ENCODE data around the gene STPG4.

DNA sequence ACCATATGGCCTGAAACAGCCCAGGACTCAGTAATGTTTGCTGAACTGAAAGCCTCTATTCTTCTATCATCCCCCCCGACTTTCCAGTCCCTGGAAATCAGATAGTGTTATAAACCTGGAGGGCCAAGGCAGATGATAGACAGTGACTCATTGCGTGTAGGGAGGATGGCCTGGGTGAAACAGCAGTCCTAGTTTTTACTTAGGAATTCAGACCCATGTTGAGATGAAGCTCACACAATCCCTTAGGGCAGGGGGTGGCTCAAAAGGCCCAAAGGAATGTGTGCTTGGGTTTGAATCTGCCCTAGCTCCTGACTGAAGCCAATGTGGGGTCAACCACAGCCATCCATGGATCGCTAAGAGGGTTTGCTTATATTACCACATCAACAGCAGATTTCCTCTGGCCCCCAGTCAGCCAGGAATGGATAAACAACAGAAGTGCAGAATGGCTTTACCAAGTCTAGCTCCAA is 43.9 kb upstream of the STPG4 start:
- TF ChIP-seq, protein P1, sequence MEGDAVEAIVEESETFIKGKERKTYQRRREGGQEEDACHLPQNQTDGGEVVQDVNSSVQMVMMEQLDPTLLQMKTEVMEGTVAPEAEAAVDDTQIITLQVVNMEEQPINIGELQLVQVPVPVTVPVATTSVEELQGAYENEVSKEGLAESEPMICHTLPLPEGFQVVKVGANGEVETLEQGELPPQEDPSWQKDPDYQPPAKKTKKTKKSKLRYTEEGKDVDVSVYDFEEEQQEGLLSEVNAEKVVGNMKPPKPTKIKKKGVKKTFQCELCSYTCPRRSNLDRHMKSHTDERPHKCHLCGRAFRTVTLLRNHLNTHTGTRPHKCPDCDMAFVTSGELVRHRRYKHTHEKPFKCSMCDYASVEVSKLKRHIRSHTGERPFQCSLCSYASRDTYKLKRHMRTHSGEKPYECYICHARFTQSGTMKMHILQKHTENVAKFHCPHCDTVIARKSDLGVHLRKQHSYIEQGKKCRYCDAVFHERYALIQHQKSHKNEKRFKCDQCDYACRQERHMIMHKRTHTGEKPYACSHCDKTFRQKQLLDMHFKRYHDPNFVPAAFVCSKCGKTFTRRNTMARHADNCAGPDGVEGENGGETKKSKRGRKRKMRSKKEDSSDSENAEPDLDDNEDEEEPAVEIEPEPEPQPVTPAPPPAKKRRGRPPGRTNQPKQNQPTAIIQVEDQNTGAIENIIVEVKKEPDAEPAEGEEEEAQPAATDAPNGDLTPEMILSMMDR (IDR thresholded peaks at IDR 0.05 in 2 of 3, conservative IDR thresholded peaks at IDR 0.05 in 1 of 3; ENCODE audit: borderline replicate concordance in 1 of 3, insufficient read depth in 1 of 3, low read depth in 2 of 3, low read length in 2 of 3) = no peak
- TF ChIP-seq RAD21 (IDR thresholded peaks at IDR 0.05; ENCODE audit: low read depth) = no peak
- no peak for TF ChIP-seq POLR2AphosphoS5 (IDR thresholded peaks at IDR 0.05; ENCODE audit: low read depth, low read length)
- no peak for TF ChIP-seq EZH2 (IDR thresholded peaks at IDR 0.05)
- TF ChIP-seq POLR2A (IDR thresholded peaks at IDR 0.05; ENCODE audit: borderline replicate concordance, extremely low read depth, insufficient read depth, insufficient read length) = no peak
- no peak for TF ChIP-seq JUND (IDR thresholded peaks at IDR 0.05)
- TF ChIP-seq ZNF274 (IDR thresholded peaks at IDR 0.05; ENCODE audit: low read depth, low read length) = no peak
- TF ChIP-seq SRF (IDR thresholded peaks at IDR 0.05; ENCODE audit: low read depth) = no peak
- TF ChIP-seq CBX3 (IDR thresholded peaks at IDR 0.05; ENCODE audit: low read depth) = no peak
- no peak for TF ChIP-seq YY1 (IDR thresholded peaks at IDR 0.05; ENCODE audit: extremely low read depth, insufficient replicate concordance, low read depth, low read length)
- TF ChIP-seq, protein P2, sequence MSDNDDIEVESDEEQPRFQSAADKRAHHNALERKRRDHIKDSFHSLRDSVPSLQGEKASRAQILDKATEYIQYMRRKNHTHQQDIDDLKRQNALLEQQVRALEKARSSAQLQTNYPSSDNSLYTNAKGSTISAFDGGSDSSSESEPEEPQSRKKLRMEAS (IDR thresholded peaks at IDR 0.05) = no peak
- no peak for TF ChIP-seq EGR1 (IDR thresholded peaks at IDR 0.05; ENCODE audit: low read depth)
- TF ChIP-seq, protein P3, sequence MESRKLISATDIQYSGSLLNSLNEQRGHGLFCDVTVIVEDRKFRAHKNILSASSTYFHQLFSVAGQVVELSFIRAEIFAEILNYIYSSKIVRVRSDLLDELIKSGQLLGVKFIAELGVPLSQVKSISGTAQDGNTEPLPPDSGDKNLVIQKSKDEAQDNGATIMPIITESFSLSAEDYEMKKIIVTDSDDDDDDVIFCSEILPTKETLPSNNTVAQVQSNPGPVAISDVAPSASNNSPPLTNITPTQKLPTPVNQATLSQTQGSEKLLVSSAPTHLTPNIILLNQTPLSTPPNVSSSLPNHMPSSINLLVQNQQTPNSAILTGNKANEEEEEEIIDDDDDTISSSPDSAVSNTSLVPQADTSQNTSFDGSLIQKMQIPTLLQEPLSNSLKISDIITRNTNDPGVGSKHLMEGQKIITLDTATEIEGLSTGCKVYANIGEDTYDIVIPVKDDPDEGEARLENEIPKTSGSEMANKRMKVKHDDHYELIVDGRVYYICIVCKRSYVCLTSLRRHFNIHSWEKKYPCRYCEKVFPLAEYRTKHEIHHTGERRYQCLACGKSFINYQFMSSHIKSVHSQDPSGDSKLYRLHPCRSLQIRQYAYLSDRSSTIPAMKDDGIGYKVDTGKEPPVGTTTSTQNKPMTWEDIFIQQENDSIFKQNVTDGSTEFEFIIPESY (IDR thresholded peaks at IDR 0.05; ENCODE audit: extremely low read depth, insufficient replicate concordance, low read length) = no peak
